Neuronal stem cell (in vitro differentiated cells): ENCODE data around the gene GALNS.

ENCODE experiments used
- DNase-seq: peaks from one replicate; pipeline ENCODE4 v3.0.0-alpha.2; 2013; ENCODE audit warnings: low spot score
- H2AFZ ChIP-seq: one replicate; pipeline ENCODE4 v1.6.1; 2013; ENCODE audit warnings: mild to moderate bottlenecking, low read length, inconsistent platforms
- H2AK5ac ChIP-seq: 2 replicates; pipeline ENCODE4 v1.6.1; 2013; ENCODE audit warnings: low read depth, mild to moderate bottlenecking, inconsistent platforms, low read length, moderate library complexity, mixed read lengths
- H2BK120ac ChIP-seq: 2 replicates; pipeline ENCODE4 v1.6.1; 2013; ENCODE audit warnings: low read depth, mild to moderate bottlenecking, inconsistent platforms, low read length, moderate library complexity, mixed read lengths
- H2BK12ac ChIP-seq: one replicate; pipeline ENCODE4 v1.6.1; 2013; ENCODE audit warnings: low read length, inconsistent platforms
- H2BK15ac ChIP-seq: 2 replicates; pipeline ENCODE4 v1.6.1; 2013; ENCODE audit warnings: mild to moderate bottlenecking, low read length, inconsistent platforms, mixed read lengths
- H2BK5ac ChIP-seq: one replicate; pipeline ENCODE4 v1.6.1; 2013; ENCODE audit warnings: inconsistent platforms, mild to moderate bottlenecking, low read length, moderate library complexity
- H3K14ac ChIP-seq: one replicate; pipeline ENCODE4 v1.6.1; 2013; ENCODE audit warnings: low read length, inconsistent platforms
- H3K18ac ChIP-seq: 2 replicates; pipeline ENCODE4 v1.6.1; 2013; ENCODE audit warnings: low read length, inconsistent platforms
- H3K23ac ChIP-seq: 2 replicates; pipeline ENCODE4 v1.6.1; 2013; ENCODE audit warnings: low read depth, mild to moderate bottlenecking, mixed read lengths, low read length, inconsistent platforms; ENCODE audit not compliant: poor library complexity
- H3K27ac ChIP-seq: replicated peaks from 3 replicates; pipeline ENCODE4 v1.5.1; 2013; ENCODE audit warnings: low read length, inconsistent platforms
- H3K27me3 ChIP-seq, 3 experiments: 2 replicates each; pipeline ENCODE4 v1.6.1; 2013; ENCODE audit warnings: low read length in 3 of 3, mild to moderate bottlenecking in 2 of 3, inconsistent platforms in 1 of 3, low read depth in 1 of 3, mixed read lengths in 1 of 3, moderate library complexity in 1 of 3; ENCODE audit not compliant: control insufficient read depth in 3 of 3, insufficient read depth in 3 of 3
- H3K36me3 ChIP-seq, 2 donors: replicated peaks in 1 of 2; 2 replicates each; pipeline ENCODE4 v1.6.1; 2013; ENCODE audit warnings: low read length in 2 of 2; ENCODE audit not compliant: control insufficient read depth in 2 of 2, insufficient read depth in 2 of 2
- H3K4ac ChIP-seq: 2 replicates; pipeline ENCODE4 v1.6.1; 2013; ENCODE audit warnings: inconsistent platforms, mild to moderate bottlenecking, low read length, moderate library complexity
- H3K4me1 ChIP-seq, 2 donors: 1 replicate in 1 of 2; 2 replicates in 1 of 2; pipeline ENCODE4 v1.6.1; 2013; ENCODE audit warnings: low read length in 2 of 2, low read depth in 1 of 2; ENCODE audit not compliant: control insufficient read depth in 2 of 2, insufficient read depth in 1 of 2
- H3K4me2 ChIP-seq: one replicate; pipeline ENCODE4 v1.6.1; 2013; ENCODE audit warnings: mild to moderate bottlenecking, low read length, inconsistent platforms; ENCODE audit not compliant: insufficient read depth, poor library complexity, severe bottlenecking
- H3K4me3 ChIP-seq, 2 donors: 2 replicates each; pipeline ENCODE4 v1.5.1; 2013; ENCODE audit warnings: low read length in 2 of 2, mild to moderate bottlenecking in 2 of 2, inconsistent platforms in 1 of 2, moderate library complexity in 1 of 2
- H3K79me1 ChIP-seq: one replicate; pipeline ENCODE4 v1.6.1; 2013; ENCODE audit warnings: low read depth, mild to moderate bottlenecking, inconsistent platforms, low read length, moderate library complexity
- H3K9ac ChIP-seq: one replicate; pipeline ENCODE4 v1.6.1; 2013; ENCODE audit warnings: mild to moderate bottlenecking, low read depth, low read length, inconsistent platforms; ENCODE audit not compliant: poor library complexity
- H3K9me3 ChIP-seq, 2 donors: replicated peaks in 1 of 2; 2 replicates each; pipeline versions ENCODE3 to v1.6.1; 2013; ENCODE audit warnings: low read length in 2 of 2, mild to moderate bottlenecking in 2 of 2, inconsistent platforms in 1 of 2, low read depth in 1 of 2, mixed read lengths in 1 of 2, moderate library complexity in 1 of 2; ENCODE audit not compliant: control insufficient read depth in 2 of 2, insufficient read depth in 1 of 2
- H4K8ac ChIP-seq: one replicate; pipeline ENCODE4 v1.6.1; 2013; ENCODE audit warnings: low read depth, mild to moderate bottlenecking, inconsistent platforms, low read length, moderate library complexity
- H4K91ac ChIP-seq: one replicate; pipeline ENCODE4 v1.6.1; 2013; ENCODE audit warnings: low read length, low read depth, mild to moderate bottlenecking, inconsistent platforms; ENCODE audit not compliant: poor library complexity
- WGBS, 2 donors: extraction: QIAGEN DNeasy Blood & Tissue Kit; methylation state at CpG; one replicate each; pipeline ENCODE4 v1.1.7; 2013; ENCODE audit warnings: missing lambda C conversion rate in 2 of 2, mixed read lengths in 1 of 2; ENCODE audit not compliant: insufficient read length in 2 of 2, insufficient replicate concordance in 1 of 2; ENCODE audit errors: extremely low coverage in 2 of 2; 5-methylcytosine and 5-hydroxymethylcytosine counted together

The GALNS gene

GRCh38 chr16:88876942-88877526 lies 20.3 kb upstream of the GALNS start:
- Histone ChIP-seq H3K23ac (peak overlapping the region; percentile 44), H3K9ac (peak overlapping the region; percentile 78), H3K14ac (no peak overlapping the region), H2BK12ac (peak overlapping the region; percentile 41), H2AK5ac (peak overlapping the region; percentile 10), H3K27ac (no peak overlapping the region), H3K18ac (peak overlapping the region; percentile 13), H4K91ac (no peak overlapping the region), H3K4ac (no peak overlapping the region), H2AFZ (no peak overlapping the region), H3K4me2 (no peak overlapping the region), H3K79me1 (peaks cover 3% of the 10 kb centered on the region), H2BK120ac (no peak overlapping the region), H3K9me3 (no peaks in the 10 kb centered on the region), H3K27me3 (peaks cover 0 to 44% (median 11%) of the 10 kb centered on the region in 3 experiments), H2BK5ac (no peak overlapping the region), H3K4me3 (no peak overlapping the region), H2BK15ac (no peak overlapping the region), H3K4me1 (peaks cover 16 to 19% of the 10 kb centered on the region in 2 donors), H4K8ac (no peak overlapping the region), H3K36me3 (no peaks in the 10 kb centered on the region)
- DNase-seq, result no peak
- no CpG with 5 or more reads among the region's 33 CpGs for WGBS, 2 donors

- Histone ChIP-seq H3K36me3 (no peaks in the 10 kb centered on the region), H2BK15ac (no peak overlapping the region), H2AK5ac (peak overlapping the region; percentile 28), H4K8ac (no peak overlapping the region), H3K23ac (no peak overlapping the region), H3K9ac (no peak overlapping the region), H2BK12ac (no peak overlapping the region), H2AFZ (no peak overlapping the region), H3K4me3 (no peak overlapping the region), H2BK120ac (no peak overlapping the region), H2BK5ac (no peak overlapping the region), H3K4me2 (no peak overlapping the region), H3K14ac (no peak overlapping the region), H3K27me3 (peaks cover 0 to 57% (median 3%) of the 10 kb centered on the region in 3 experiments), H3K18ac (no peak overlapping the region), H3K4me1 (peaks cover 8 to 17% of the 10 kb centered on the region in 2 donors), H4K91ac (no peak overlapping the region), H3K4ac (no peak overlapping the region), H3K27ac (no peak overlapping the region), H3K79me1 (peaks cover 3% of the 10 kb centered on the region), H3K9me3 (no peaks in the 10 kb centered on the region)
- no peak for DNase-seq
- no CpG with 5 or more reads among the region's 22 CpGs for WGBS, 2 donors
Observed at GRCh38 chr16:88875703-88876234, 19.0 kb upstream of the GALNS start.

- H3K4ac ChIP-seq, result no peak overlapping the region
- no peak overlapping the region for H2BK15ac ChIP-seq
- H3K4me3 ChIP-seq, result peak overlapping the region in 1 of 2 donors; percentile 11
- H3K18ac ChIP-seq, result peak overlapping the region; percentile 28
- no CpG with 5 or more reads among the region's 34 CpGs for WGBS, 2 donors
- H3K27ac ChIP-seq, result no peak overlapping the region
- peaks cover 3% of the 10 kb centered on the region for H3K79me1 ChIP-seq
- H3K27me3 ChIP-seq, result peaks cover 0 to 59% (median 0%) of the 10 kb centered on the region in 3 experiments
- no peak overlapping the region for H4K8ac ChIP-seq
- H2BK12ac ChIP-seq, result peak overlapping the region; percentile 58
- peak overlapping the region; percentile 70 for H3K9ac ChIP-seq
- H4K91ac ChIP-seq, result no peak overlapping the region
- H3K23ac ChIP-seq, result peak overlapping the region; percentile 93
- H2AFZ ChIP-seq, result no peak overlapping the region
- H2AK5ac ChIP-seq, result peak overlapping the region; percentile 28
- no peak for DNase-seq
- H3K9me3 ChIP-seq, result no peaks in the 10 kb centered on the region
- H3K4me2 ChIP-seq, result no peak overlapping the region
- peaks cover 2 to 10% of the 10 kb centered on the region in 2 donors for H3K4me1 ChIP-seq
- no peak overlapping the region for H2BK120ac ChIP-seq
- peak overlapping the region; percentile 71 for H3K14ac ChIP-seq
- no peaks in the 10 kb centered on the region for H3K36me3 ChIP-seq
- H2BK5ac ChIP-seq, result no peak overlapping the region
Observed at GRCh38 chr16:88874938-88875599, 18.3 kb upstream of the GALNS start.

- Histone ChIP-seq H3K4me2 (no peak overlapping the region), H3K4me1 (peaks cover 0 to 2% of the 10 kb centered on the region in 2 donors), H3K4me3 (no peak overlapping the region), H3K23ac (peak overlapping the region; percentile 31), H2BK12ac (no peak overlapping the region), H4K8ac (no peak overlapping the region), H3K14ac (no peak overlapping the region), H2AK5ac (peak overlapping the region; percentile 65), H3K9me3 (no peaks in the 10 kb centered on the region), H3K9ac (no peak overlapping the region), H3K36me3 (no peaks in the 10 kb centered on the region), H4K91ac (no peak overlapping the region), H3K18ac (peak overlapping the region; percentile 28), H2BK120ac (no peak overlapping the region), H2BK15ac (no peak overlapping the region), H3K79me1 (peaks cover 3% of the 10 kb centered on the region), H3K4ac (no peak overlapping the region), H3K27me3 (peaks cover 0 to 65% (median 0%) of the 10 kb centered on the region in 3 experiments), H3K27ac (no peak overlapping the region), H2AFZ (no peak overlapping the region), H2BK5ac (no peak overlapping the region)
- WGBS, 2 donors, result no CpG with 5 or more reads among the region's 25 CpGs
- DNase-seq, result no peak
Observed at GRCh38 chr16:88872650-88873331, 16.0 kb upstream of the GALNS start.
